ENCODE results near the gene PDSS2.
"Not testable (repeated sequence)": the region's sequence is repeated elsewhere in the genome, so short reads cannot be mapped to it uniquely, and the experiment has no call there.

The PDSS2 gene

GRCh38 chr6:107323133-107323785 is 136.1 kb downstream of the PDSS2 start:
- DNase-seq (ENCODE audit: low spot score) (peak; percentile 17), FAIRE-seq (no peak)

GRCh38 chr6:107321793-107322192 is 137.6 kb downstream of the PDSS2 start:
- FAIRE-seq = no peak

GRCh38 chr6:107319906-107320530 is 139.3 kb downstream of the PDSS2 start:
- no peak for DNase-seq (ENCODE audit: low spot score)

More at GRCh38 chr6:107321793-107322192, 137.6 kb downstream of the PDSS2 start:
- no peak for DNase-seq (ENCODE audit: low spot score)

GRCh38 chr6:107318100-107318736 is 141.1 kb downstream of the PDSS2 start:
- peak; percentile 10 for FAIRE-seq

More at GRCh38 chr6:107319906-107320530, 139.3 kb downstream of the PDSS2 start:
- FAIRE-seq = no peak

GRCh38 chr6:107315114-107315513 is 144.2 kb downstream of the PDSS2 start:
- FAIRE-seq (peak; percentile 50), DNase-seq (ENCODE audit: low spot score) (no peak)

More at GRCh38 chr6:107318100-107318736, 141.1 kb downstream of the PDSS2 start:
- peak; percentile 27 for DNase-seq (ENCODE audit: low spot score)

- FAIRE-seq (no peak), DNase-seq (ENCODE audit: low spot score) (no peak)
These were observed 144.8 kb downstream of the PDSS2 start for GRCh38 chr6:107314531-107314939.

- FAIRE-seq (no peak), DNase-seq (ENCODE audit: low spot score) (no peak)
These were observed 145.6 kb downstream of the PDSS2 start for GRCh38 chr6:107313776-107314175.

- FAIRE-seq = no peak
- no peak for DNase-seq (ENCODE audit: low spot score)
These were observed 149.0 kb downstream of the PDSS2 start for GRCh38 chr6:107310362-107310761.

GRCh38 chr6:107308677-107309076 is 150.7 kb downstream of the PDSS2 start:
- FAIRE-seq = no peak

GRCh38 chr6:107305994-107306393 is 153.4 kb downstream of the PDSS2 start:
- FAIRE-seq; DNase-seq (ENCODE audit: low spot score): not testable (repeated sequence)

More at GRCh38 chr6:107308677-107309076, 150.7 kb downstream of the PDSS2 start:
- DNase-seq (ENCODE audit: low spot score) = no peak

GRCh38 chr6:107305391-107305790 is 154.0 kb downstream of the PDSS2 start:
- no peak for DNase-seq (ENCODE audit: low spot score)
- FAIRE-seq = no peak

- FAIRE-seq (peak; percentile 80), DNase-seq (ENCODE audit: low spot score) (peak; percentile 56)
These were observed 154.8 kb downstream of the PDSS2 start for GRCh38 chr6:107304421-107305025.

- FAIRE-seq (no peak), DNase-seq (ENCODE audit: low spot score) (no peak)
These were observed 166.0 kb downstream of the PDSS2 start for GRCh38 chr6:107293350-107293749.

- FAIRE-seq (no peak), DNase-seq (ENCODE audit: low spot score) (no peak)
These were observed 166.6 kb downstream of the PDSS2 start for GRCh38 chr6:107292715-107293271.

GRCh38 chr6:107290491-107290890 is 168.9 kb downstream of the PDSS2 start:
- no peak for DNase-seq (ENCODE audit: low spot score)
- FAIRE-seq = no peak

- not testable (repeated sequence) for DNase-seq (ENCODE audit: low spot score); FAIRE-seq
These were observed 170.1 kb downstream of the PDSS2 start for GRCh38 chr6:107289258-107289657.

- not testable (repeated sequence) for FAIRE-seq; DNase-seq (ENCODE audit: low spot score)
These were observed 173.7 kb downstream of the PDSS2 start for GRCh38 chr6:107285683-107286082.

- FAIRE-seq (no peak), DNase-seq (ENCODE audit: low spot score) (no peak)
These were observed 174.6 kb downstream of the PDSS2 start for GRCh38 chr6:107284805-107285204.

- DNase-seq (ENCODE audit: low spot score) = no peak
- FAIRE-seq = no peak
These were observed 178.6 kb downstream of the PDSS2 start for GRCh38 chr6:107280791-107281190.

GRCh38 chr6:107280001-107280400 is 179.4 kb downstream of the PDSS2 start:
- DNase-seq (ENCODE audit: low spot score); FAIRE-seq: not testable (repeated sequence)

- DNase-seq (ENCODE audit: low spot score) (no peak), FAIRE-seq (no peak)
These were observed 184.0 kb downstream of the PDSS2 start for GRCh38 chr6:107275330-107275865.
